ENCODE measurements around the gene CAPG.

The CAPG gene

DNA sequence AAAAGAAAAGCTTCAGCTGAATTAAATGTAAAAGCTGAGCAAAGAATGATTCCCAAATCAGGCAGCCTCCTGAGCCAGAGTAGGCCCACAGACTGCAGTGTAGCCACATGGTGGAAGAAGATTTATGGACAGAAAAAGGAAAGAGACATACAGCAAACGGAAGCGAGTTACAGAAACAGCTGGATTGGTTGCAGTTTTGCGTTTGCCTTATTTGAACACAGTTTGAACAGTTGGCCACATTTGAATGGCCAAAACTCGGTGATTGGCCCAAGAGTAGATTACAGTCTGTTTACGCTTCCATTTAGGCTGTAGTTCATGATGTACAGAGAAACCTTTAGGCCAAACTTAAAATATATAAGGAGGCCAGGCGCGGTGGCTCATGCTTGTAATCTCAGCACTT is 43.4 kb upstream of the CAPG start:
- DNase-seq (ENCODE audit: low spot score), result no peak
- no peak for TF ChIP-seq CTCF (IDR thresholded peaks at IDR 0.05; ENCODE audit: extremely low read depth, missing control alignments)

DNA sequence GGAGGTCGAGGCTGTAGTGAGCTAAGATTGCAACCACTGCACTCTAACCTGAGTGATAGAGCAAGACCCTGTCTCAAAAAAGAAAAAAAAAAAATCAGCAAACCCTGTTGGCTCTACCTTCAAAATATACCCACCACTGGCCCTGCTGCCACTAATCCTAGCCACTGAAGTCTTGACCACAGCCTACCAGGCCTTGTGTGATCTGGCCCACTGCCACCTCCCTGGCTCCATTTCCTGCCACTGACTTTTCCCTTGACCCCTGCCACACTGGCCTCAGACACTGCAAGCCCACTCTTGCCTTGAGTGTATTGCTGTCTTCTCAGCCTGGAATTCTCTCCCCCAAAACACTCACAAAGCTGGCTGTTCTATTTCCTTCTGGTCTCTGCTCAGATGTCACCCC is 42.1 kb upstream of the CAPG start:
- no peak for DNase-seq (ENCODE audit: low spot score)
- TF ChIP-seq CTCF (IDR thresholded peaks at IDR 0.05; ENCODE audit: extremely low read depth, missing control alignments), result no peak

DNA sequence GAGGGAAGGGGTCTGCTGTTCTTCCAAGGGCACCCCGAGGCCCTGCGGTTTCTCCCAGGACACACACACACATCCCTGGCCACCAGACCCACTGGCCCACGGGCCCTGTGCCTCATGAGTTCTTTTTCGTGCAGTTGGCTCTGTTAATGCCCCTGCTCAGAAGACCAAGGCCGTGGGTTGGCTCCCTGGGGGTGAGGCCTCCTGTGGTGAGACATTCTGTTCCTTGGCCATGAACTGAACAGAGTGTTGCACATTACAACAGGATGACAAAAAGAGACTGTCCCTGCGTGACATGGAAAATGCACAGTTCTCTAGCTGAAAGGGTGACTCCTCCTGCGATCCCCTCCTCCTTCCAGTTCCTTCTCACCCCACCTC is 39.0 kb upstream of the CAPG start:
- DNase-seq (ENCODE audit: low spot score), result no peak
- no peak for TF ChIP-seq CTCF (IDR thresholded peaks at IDR 0.05; ENCODE audit: extremely low read depth, missing control alignments)

GRCh38 chr2:85448461-85449213 is 38.5 kb upstream of the CAPG start:
- DNase-seq (ENCODE audit: low spot score), result no peak
- no peak for TF ChIP-seq CTCF (IDR thresholded peaks at IDR 0.05; ENCODE audit: extremely low read depth, missing control alignments)

DNA sequence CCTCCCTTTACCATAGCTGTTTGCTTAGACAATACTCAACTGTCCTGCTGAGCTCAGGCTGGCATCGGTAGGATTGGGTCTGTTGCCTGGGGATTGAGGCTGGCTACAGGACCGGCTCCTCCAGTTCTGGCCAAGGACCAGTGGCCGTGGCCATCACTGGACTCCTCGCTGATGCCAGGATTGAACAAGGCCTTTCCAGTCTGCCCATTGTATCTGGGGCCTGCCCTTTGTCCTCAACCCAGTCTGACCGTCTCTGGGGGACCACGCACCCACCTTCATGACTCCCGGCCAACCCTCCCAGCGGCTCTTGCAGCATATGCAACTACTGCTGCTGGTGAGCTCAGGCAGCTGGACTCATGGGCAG is 37.0 kb upstream of the CAPG start:
- TF ChIP-seq CTCF (IDR thresholded peaks at IDR 0.05; ENCODE audit: extremely low read depth, missing control alignments), result no peak
- no peak for DNase-seq (ENCODE audit: low spot score)

DNA sequence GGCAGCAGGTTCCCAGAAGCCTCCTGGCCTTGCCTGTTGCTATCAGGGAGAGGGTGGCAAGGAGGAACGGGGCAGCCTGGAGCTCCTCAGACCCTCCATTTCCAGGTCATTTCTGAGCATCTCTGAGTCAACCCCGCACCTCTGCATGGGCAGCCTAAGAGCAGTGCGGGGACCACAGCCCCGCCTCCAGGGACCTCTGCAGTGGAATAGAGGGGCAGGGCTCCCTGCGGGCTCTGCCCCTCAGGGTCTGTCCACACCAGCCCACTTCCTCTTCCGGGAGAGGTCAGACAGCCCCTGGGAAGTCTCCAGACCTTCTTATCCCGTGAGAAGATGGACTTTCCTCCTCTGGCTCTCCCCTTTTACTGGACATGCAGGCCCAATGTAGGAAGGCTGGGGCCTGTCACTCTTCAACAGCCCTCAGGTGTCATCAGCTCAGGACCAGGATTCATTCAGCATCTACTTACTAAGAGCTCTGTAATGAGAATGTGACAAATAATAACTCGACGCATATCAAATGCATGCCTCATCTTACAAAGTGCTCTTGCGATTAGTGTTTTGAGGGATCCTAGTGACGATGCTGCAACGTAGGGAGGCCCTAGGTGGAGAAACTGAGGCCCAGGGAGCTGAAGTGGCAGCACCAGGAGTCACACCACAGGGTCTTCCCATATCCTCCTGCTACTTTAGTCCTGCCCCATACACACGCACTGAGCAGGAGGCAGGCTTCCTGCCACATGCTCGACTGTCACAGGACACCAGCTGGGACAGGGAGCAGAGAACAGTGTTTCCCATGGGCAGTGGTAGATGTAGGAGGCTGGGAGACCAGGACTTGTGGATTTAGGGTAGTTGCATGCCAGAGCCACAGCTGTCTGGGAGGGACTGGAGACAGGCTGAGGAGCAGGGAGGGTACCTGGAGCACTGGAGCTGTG is 36.4 kb upstream of the CAPG start:
- no peak for DNase-seq (ENCODE audit: low spot score)
- no peak for TF ChIP-seq CTCF (IDR thresholded peaks at IDR 0.05; ENCODE audit: extremely low read depth, missing control alignments)
